ENCODE results near the gene GALNT9.

DNA sequence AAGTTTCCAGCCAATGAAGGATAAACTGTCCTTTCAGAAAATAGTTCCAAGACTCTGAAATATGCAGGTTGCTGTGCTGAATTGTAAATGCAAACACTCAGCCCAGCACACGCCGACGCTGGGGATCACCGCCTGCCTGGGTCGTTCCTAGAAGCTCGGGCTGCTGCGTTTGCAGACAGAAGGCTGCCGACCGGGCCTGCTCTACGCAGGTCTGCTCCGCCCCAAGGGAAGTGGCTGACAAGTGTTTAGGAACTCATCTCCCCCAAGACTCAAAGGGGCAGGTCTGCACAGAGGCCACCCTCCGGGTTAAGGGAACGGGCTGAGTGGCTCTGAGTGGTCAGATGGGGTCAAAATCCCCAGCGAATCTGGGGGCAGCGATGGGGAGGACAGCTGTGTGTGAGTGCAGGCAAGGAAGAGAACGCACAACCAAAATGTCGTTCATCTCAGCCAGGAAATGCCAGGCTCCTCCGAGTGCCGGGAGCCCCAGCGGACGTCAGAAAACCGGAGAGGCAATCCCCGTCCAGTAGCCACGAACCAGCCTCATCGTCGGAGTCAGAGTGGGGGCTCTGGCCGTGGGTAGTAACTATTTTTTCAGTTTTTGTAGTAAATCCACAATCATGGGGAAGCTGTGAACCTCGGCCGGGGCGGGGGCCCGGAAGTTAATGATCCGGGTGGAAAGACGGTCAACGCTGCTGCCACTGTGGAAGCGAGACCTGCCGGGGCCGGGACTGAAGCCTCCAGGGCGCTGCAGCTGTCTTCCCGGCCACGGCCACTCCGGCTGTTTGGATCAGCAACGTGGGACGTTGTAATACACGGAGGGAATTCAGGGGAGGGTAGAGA is 6.0 kb downstream of the GALNT9 start:
- TF ChIP-seq, protein P1, sequence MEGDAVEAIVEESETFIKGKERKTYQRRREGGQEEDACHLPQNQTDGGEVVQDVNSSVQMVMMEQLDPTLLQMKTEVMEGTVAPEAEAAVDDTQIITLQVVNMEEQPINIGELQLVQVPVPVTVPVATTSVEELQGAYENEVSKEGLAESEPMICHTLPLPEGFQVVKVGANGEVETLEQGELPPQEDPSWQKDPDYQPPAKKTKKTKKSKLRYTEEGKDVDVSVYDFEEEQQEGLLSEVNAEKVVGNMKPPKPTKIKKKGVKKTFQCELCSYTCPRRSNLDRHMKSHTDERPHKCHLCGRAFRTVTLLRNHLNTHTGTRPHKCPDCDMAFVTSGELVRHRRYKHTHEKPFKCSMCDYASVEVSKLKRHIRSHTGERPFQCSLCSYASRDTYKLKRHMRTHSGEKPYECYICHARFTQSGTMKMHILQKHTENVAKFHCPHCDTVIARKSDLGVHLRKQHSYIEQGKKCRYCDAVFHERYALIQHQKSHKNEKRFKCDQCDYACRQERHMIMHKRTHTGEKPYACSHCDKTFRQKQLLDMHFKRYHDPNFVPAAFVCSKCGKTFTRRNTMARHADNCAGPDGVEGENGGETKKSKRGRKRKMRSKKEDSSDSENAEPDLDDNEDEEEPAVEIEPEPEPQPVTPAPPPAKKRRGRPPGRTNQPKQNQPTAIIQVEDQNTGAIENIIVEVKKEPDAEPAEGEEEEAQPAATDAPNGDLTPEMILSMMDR (IDR thresholded peaks at IDR 0.05): no peak
- TF ChIP-seq EZH2 (IDR thresholded peaks at IDR 0.05; ENCODE audit: borderline replicate concordance, insufficient read depth, low read depth, low read length, poor library complexity, severe bottlenecking): no peak

All from B cell (primary cell).